ENCODE data around the gene TMEM269.
"Not testable (repeated sequence)": the region's sequence is repeated elsewhere in the genome, so short reads cannot be mapped to it uniquely, and the experiment has no call there.

Gene TMEM269

DNA sequence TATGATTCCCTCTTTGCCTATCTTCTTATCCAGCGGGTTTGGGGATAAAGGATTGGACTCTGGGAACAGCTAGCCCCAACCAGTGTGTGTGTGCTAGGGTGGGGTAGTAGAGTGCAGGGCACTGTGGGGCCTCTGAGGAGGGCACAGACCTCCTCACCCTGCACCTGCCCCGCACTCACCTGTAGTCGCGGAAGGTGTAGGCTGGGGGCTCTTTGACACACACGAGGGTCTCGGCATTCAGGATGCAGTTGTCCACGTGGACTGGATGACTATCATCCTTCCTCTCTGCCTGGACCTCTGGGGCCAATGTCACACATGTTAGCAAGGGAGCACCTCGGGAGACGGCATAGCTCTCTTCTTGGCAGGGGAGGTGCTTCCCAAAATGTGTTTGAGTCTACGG is 36.8 kb upstream of the TMEM269 start:
- no peak for DNase-seq (ENCODE audit: low read depth)

GRCh38 chr1:42748461-42749410 is 36.1 kb upstream of the TMEM269 start:
- DNase-seq (ENCODE audit: low read depth), result no peak

DNA sequence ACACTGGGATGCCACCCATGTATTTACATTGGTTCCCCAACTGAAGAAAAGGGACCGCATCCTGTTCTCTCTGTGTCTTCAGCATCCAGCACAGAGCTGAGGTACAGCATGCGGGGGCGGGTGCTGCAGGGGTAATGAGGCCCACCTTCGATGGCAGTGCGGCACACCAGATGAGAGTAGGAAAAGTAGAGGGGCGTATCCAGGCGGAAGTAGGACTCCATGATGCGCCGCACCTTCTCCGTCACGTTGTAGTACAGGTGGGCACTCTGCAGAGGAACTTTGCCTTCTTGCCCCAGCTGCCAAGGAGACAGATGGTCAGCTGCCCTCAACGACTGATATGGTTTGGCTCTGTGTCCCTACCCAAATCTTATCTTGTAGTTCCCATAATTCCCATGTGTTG is 34.8 kb upstream of the TMEM269 start:
- no peak for DNase-seq (ENCODE audit: low read depth)

- DNase-seq (ENCODE audit: low read depth), result not testable (repeated sequence)
These were observed 33.2 kb upstream of the TMEM269 start for GRCh38 chr1:42751511-42752070.

- DNase-seq (ENCODE audit: low read depth), result no peak
These were observed 32.5 kb upstream of the TMEM269 start for GRCh38 chr1:42752284-42752683.

- no peak for DNase-seq (ENCODE audit: low read depth)
These were observed 31.7 kb upstream of the TMEM269 start for GRCh38 chr1:42753070-42753469.

DNA sequence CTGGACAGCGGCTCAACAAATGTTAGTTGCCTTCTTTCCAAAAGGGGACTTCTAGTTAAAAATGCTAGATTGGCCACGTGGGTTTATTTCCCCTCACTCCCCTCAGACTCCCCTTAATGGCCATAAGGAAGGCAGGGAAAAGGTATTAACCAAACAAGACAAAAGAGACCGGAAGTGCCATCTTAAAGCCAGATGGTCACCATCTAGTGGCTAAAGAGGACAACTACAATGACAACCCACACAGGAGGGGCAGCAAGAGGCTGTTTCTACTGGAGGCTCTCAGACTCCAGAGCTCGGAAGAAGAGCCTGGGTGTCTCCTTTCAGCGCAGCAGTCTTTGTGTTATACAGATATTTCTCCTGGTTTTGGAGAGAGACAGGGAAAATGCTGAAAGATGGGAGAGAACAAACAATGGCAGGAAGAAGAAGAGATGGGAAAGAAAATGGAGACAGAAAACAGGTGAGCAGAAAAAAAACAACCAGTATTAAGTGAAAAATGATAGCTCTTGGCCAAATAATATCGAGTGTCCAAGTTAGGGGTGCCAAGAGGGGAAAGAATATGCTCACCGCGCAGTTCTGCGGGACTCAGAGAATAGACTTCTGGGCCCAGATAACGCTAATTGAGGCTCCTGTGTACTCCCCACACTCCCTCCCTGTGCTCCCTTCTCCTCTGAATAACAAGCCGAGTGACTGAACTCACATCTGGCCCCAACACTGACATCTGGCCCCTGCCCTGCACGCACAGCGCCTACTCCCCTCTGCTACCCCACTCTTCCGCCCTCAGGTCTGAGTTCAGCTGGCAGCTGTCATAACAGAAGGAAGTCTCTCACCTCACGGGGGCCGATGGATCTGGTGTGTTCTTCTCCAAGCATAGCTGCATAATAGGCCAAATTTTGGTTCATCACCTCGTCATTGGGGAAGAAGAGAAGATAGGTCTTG is 27.6 kb upstream of the TMEM269 start:
- no peak for DNase-seq (ENCODE audit: low read depth)

GRCh38 chr1:42757892-42758275 is 26.9 kb upstream of the TMEM269 start:
- no peak for DNase-seq (ENCODE audit: low read depth)

GRCh38 chr1:42758641-42759040 is 26.1 kb upstream of the TMEM269 start:
- DNase-seq (ENCODE audit: low read depth), result no peak

DNA sequence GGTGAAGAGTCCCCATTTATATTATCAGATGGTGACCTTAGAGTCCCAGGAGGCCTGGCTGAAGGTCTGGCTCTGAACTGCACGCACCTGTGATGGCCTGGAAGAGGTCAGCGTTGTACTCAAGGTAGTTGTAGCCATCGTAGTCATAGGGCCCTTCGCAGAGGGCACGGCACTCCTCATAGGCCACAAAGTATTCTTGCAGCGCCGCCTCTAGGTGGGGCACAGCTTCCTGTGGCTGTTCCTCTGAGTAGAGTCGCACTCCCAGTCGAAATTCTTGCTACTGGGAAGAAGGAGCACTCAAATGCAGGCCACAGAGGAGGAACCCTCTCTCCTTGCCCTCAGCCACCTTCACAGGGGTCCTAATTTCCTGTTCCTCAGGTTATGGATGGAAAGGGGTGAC is 25.7 kb upstream of the TMEM269 start:
- no peak for DNase-seq (ENCODE audit: low read depth)

DNA sequence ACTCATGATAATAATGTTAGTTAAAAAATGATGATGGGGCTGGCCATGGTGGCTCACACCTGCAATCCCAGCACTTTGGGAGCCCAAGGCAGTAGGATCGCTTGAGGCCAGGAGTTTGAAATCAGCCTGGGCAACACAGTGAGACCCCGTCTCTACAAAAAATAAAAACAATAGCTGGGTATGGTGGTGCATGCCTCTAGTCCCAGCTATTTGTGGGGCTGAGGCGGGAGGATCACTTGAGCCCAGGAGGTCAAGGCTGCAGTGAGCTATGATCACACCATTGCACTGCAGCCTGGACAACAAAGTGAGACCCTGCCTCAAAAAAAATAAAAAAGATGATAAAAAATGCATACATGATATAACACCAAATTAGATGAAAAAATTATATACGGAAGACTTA is 23.2 kb upstream of the TMEM269 start:
- no peak for DNase-seq (ENCODE audit: low read depth)

DNA sequence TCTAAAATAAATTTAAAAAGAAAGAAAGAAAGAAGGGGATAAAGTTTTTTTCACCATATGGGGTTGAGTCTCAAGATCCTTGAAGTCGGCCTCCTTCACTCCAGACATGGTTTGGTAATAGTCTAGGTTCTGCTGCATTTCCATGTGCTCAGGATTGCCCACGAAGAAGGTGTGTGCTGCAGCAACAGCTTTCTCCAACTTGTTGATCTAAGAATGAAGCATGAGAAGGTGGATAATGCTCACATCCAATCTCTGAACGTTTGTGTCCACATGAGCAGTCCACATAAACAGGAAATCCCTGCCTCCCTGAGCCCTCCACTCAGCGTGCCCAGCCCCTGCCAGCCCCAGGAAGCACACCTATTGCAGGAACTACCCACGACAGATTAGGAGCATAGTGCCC is 22.5 kb upstream of the TMEM269 start:
- no peak for DNase-seq (ENCODE audit: low read depth)

- DNase-seq (ENCODE audit: low read depth), result no peak
These were observed 19.5 kb upstream of the TMEM269 start for GRCh38 chr1:42765269-42765668.

GRCh38 chr1:42765832-42766740 is 18.7 kb upstream of the TMEM269 start:
- DNase-seq (ENCODE audit: low read depth), result no peak

DNA sequence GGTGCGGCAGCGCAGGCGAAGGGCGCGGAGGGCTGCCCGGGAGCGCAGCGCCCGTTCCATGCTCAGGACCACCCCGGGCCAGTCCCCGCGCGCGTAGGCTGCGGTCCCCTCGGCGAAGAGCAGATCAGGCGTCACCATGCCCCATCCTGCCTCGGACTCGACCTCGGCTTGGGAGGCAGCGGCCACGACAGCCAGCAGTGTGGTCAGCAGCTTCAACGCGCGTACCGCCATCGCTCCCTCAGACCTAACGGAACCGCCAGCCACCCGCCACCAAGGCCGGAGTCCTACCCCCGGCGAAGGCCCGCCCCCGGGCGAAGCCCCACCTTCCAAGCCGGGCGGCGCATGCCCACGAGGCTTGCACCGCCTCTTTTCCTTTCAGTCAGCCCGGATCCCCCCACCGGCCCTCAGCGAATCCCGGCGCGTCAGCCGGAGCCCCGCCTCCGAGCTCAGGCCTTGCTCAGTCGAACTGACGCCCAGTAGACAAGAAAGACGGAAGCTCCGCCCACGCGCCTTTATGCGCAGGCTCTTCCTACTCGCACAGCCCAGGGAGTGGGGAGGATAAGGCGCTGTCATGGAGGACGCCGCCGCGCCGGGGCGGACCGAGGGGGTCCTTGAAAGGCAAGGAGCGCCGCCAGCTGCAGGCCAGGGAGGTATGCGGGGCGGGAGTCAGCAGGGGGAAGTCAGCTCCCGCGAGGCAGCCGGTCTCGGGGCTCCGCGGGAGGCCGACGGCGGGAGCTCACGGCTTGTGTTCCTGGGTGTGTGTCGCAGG is 17.9 kb upstream of the TMEM269 start, which contains the start of the genes C1orf50 and P3H1:
Gene C1orf50 (plus strand): TSS at position 509 of the 769 bp plus-strand sequence. CDS start 63 bp downstream, at position 572.
Gene P3H1 (minus strand): TSS at position 288 of the 769 bp plus-strand sequence. CDS start 57 bp downstream, at position 231.
- peak; percentile 98 for DNase-seq (ENCODE audit: low read depth)

GRCh38 chr1:42767510-42768000 is 17.2 kb upstream of the TMEM269 start:
- DNase-seq (ENCODE audit: low read depth), result no peak

DNA sequence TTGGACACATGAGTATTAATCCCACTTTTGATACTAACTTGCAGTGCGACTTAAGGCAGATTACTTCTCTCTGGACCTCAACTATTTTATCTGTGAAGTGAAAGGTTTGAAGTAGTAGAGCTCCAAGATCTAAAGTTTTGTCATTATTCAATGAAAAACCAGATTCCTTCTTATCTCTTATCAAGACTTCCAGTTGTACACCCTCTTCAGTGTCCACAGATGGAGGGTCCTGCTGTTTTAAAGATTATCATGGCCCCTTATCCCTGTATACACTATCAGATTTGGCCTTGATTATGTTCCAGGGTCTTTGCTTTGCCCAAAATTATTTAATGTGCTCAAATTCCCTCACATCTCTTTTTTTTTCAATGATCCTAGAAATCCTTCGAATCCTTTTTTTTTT is 16.6 kb upstream of the TMEM269 start:
- no peak for DNase-seq (ENCODE audit: low read depth)

DNA sequence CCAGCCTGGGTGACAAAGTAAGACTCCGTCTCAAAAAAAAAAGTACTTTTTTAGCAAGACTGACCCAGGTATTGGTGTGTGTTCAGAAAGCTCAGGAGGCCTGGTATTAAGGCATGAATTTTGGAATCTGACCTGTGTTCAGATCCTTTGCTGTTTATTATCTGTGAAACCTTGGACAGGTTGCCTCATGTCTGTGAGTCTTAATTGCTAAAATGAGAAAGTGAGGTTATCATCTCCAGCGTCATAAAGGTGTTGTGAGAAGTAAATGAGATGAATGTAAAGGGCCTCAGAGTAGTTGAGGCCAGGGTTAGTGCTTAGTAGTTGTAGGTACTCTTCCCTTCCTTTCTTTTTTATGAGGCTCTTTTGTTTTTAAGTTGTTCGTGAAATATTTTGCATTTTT is 15.0 kb upstream of the TMEM269 start:
- DNase-seq (ENCODE audit: low read depth), result no peak

DNA sequence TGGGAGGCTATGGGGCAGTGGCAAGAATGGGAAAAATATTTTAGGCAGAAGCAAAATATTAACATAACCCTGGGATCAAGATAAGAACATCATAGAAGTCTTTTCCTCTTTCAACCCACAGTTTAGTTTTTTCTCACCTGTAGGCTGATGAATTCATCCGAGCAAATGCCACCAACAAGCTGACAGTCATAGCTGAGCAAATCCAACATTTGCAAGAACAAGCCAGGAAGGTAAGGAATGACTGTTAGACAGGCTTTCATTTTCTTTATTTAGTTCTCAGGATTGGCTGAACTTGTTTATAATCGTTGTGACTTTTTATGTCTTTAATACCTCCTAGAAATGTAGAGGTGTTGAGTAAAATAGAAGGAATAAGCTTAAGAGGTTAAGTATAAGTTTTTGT is 11.4 kb upstream of the TMEM269 start:
- DNase-seq (ENCODE audit: low read depth), result no peak

DNA sequence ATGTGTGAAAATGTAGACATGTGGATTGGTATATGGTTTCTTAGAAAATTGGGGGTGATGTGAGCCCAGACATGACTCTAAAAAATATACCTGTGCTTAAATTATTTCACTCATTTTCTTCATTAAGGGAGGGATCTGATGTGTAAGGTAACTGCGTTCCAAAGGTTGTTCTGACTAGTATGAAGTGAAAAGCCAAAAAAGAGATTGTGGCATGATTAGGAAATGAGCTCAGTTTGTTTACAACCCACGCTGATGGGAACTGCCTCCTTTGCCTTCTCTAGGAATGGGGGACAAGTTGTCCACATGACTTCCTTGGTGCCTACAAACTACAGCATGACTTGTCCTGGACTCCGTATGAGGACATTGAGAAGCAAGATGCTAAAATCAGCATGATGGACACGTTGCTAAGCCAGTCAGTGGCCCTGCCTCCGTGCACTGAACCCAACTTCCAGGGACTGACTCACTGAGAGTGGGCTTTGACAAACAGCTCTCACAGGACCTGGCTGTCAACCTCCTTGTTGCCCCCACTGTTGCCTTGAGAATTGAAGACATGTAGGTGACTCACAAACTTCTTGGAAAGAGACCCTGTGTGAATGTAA is 9.8 kb upstream of the TMEM269 start:
- DNase-seq (ENCODE audit: low read depth), result no peak
